ENCODE measurements around the gene BAZ2B. TPM values are rescaled to one million over a fixed set of nuclear protein-coding genes. Genes with fewer than 3 reads are reported as not detected.

The BAZ2B gene
- total RNA-seq, 2 experiments from 2014 or later, result 7.4 to 8.5 TPM

DNA sequence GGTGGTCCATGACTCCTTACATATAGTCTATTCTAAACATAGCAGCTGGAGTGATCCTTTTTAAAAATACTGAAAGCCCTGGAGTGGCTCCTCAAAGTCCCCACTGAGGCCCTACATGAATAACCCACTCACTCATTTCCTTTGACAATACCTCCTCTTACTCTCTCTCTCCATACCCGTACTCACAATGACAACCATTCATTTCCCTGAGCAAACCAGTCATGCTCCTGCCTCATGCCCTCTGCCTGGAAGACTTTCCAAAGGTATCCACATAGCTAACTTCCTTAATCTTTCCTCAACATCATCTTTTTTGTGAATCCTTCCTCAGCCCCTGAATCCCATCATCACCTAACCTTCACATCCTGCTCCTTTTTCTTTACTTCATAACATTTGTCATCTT is 102.6 kb downstream of the BAZ2B start:
- CTCF ChIA-PET, result no interaction called here
- ATAC-seq (no peak), DNase-seq (no peak)
- POLR2A ChIA-PET, result no interaction called here
- Mint-ChIP-seq H3K36me3 (ENCODE audit: low read depth) (no peaks in the 10 kb centered on the region), H3K27me3 (ENCODE audit: low read depth) (no peaks in the 10 kb centered on the region), H3K9me3 (ENCODE audit: insufficient read depth) (no peaks in the 10 kb centered on the region), H3K4me3 (no peak overlapping the region), H3K4me1 (ENCODE audit: low read depth) (peaks cover 14% of the 10 kb centered on the region), H3K27ac (no peak overlapping the region)

- DNase-seq (no peak), ATAC-seq (no peak)
- no peaks in the 10 kb centered on the region for H3K36me3 Mint-ChIP-seq (ENCODE audit: low read depth)
- H3K27ac Mint-ChIP-seq, result no peak overlapping the region
- no peak overlapping the region for H3K4me3 Mint-ChIP-seq
- H3K4me1 Mint-ChIP-seq (ENCODE audit: low read depth), result peaks cover 6% of the 10 kb centered on the region
- CTCF ChIA-PET, result no interaction called here
- no peaks in the 10 kb centered on the region for H3K27me3 Mint-ChIP-seq (ENCODE audit: low read depth)
- no peaks in the 10 kb centered on the region for H3K9me3 Mint-ChIP-seq (ENCODE audit: insufficient read depth)
- POLR2A ChIA-PET, result no interaction called here
These were observed 108.2 kb downstream of the BAZ2B start for GRCh38 chr2:159508140-159508539.

GRCh38 chr2:159506764-159507440 is 109.4 kb downstream of the BAZ2B start:
- CTCF ChIA-PET, result no interaction called here
- Mint-ChIP-seq H3K36me3 (ENCODE audit: low read depth) (no peaks in the 10 kb centered on the region), H3K4me1 (ENCODE audit: low read depth) (peaks cover 6% of the 10 kb centered on the region), H3K27ac (no peak overlapping the region), H3K27me3 (ENCODE audit: low read depth) (no peaks in the 10 kb centered on the region), H3K4me3 (no peak overlapping the region), H3K9me3 (ENCODE audit: insufficient read depth) (no peaks in the 10 kb centered on the region)
- DNase-seq (no peak), ATAC-seq (no peak)
- POLR2A ChIA-PET, result no interaction called here

DNA sequence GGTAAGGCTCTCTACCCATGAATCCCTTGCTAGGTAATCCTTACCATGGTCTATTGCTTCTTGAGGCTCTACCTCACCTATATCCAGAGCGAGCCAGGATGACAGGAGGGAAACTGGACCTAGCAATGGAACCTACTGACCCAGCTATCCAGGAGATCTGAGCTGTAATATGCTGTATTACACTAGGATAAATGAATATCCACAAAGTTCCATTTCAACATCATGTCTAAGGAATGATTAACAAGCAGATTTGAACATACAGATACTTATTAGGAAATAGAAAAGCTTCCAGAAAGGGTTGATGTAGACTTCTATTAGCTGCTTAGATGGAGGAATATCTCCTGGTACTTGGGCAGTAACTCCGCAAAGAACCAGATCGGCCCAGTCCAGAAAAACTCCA is 110.1 kb downstream of the BAZ2B start:
- Mint-ChIP-seq H3K9me3 (ENCODE audit: insufficient read depth) (no peaks in the 10 kb centered on the region), H3K27ac (no peak overlapping the region), H3K4me1 (ENCODE audit: low read depth) (peaks cover 6% of the 10 kb centered on the region), H3K27me3 (ENCODE audit: low read depth) (no peaks in the 10 kb centered on the region), H3K36me3 (ENCODE audit: low read depth) (no peaks in the 10 kb centered on the region), H3K4me3 (no peak overlapping the region)
- DNase-seq, result no peak
- ATAC-seq, result no peak
- ChIA-PET CTCF (no interaction called here), POLR2A (no interaction called here)

DNA sequence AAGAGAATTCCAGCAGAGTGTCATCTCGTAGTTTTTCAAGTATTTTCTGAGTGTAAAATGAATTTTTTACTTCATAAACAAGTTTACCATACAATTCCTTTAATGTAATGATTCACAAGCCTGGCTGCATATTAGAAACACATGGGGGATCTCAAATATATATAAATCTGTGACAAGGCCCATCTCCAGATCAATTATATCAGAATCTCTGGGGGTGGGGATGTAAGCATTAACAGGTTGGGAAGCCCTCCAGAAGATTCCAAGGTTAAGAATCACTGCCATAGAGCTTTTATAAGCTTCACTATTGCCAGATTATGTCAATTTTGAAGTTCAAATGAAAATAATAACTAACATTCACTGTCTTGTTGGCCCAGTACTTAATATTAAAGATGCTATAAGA is 111.2 kb downstream of the BAZ2B start:
- DNase-seq, result no peak
- ChIA-PET CTCF (no interaction called here), POLR2A (no interaction called here)
- H3K27ac Mint-ChIP-seq, result no peak overlapping the region
- H3K27me3 Mint-ChIP-seq (ENCODE audit: low read depth), result no peaks in the 10 kb centered on the region
- no peak for ATAC-seq
- H3K4me3 Mint-ChIP-seq, result no peak overlapping the region
- peaks cover 6% of the 10 kb centered on the region for H3K4me1 Mint-ChIP-seq (ENCODE audit: low read depth)
- no peaks in the 10 kb centered on the region for H3K36me3 Mint-ChIP-seq (ENCODE audit: low read depth)
- H3K9me3 Mint-ChIP-seq (ENCODE audit: insufficient read depth), result no peaks in the 10 kb centered on the region

- Mint-ChIP-seq H3K9me3 (ENCODE audit: insufficient read depth) (peaks cover 4% of the 10 kb centered on the region), H3K36me3 (ENCODE audit: low read depth) (peaks cover 2% of the 10 kb centered on the region), H3K27ac (no peak overlapping the region), H3K27me3 (ENCODE audit: low read depth) (no peaks in the 10 kb centered on the region), H3K4me3 (no peak overlapping the region), H3K4me1 (ENCODE audit: low read depth) (peaks cover 15% of the 10 kb centered on the region)
- POLR2A ChIA-PET, result no interaction called here
- CTCF ChIA-PET, result no interaction called here
- DNase-seq, result no peak
- no peak for ATAC-seq
These were observed 114.6 kb downstream of the BAZ2B start for GRCh38 chr2:159501743-159502142.

DNA sequence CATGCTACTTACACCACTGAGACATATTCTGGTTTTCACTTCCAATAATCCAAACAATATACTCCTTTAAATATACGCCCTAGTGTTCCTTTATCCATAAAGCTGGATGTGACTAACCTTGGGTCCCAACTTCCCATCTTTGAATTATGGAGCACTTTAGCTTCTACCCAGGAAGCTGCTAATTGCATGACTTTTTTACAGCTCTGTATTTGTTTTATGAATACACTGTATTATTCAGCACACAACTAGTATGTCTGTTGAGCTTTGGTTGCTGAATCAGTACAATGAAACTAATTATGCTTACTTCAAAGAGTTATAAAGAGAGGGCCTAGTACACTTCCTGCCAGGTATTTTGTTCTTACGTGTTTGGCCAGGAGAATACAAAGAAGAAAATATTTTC is 118.5 kb downstream of the BAZ2B start:
- Mint-ChIP-seq H3K27ac (no peak overlapping the region), H3K9me3 (ENCODE audit: insufficient read depth) (peaks cover 4% of the 10 kb centered on the region), H3K27me3 (ENCODE audit: low read depth) (no peaks in the 10 kb centered on the region), H3K36me3 (ENCODE audit: low read depth) (peaks cover 2% of the 10 kb centered on the region), H3K4me3 (no peak overlapping the region), H3K4me1 (ENCODE audit: low read depth) (peaks cover 13% of the 10 kb centered on the region)
- DNase-seq (no peak), ATAC-seq (no peak)
- ChIA-PET POLR2A (interaction anchor here (0.9 kb wide), 1 partner anchor 214 kb away, joined by 3 read pairs; the partner anchor contains the start of gene MARCHF7), CTCF (interaction anchor here (1.0 kb wide), 1 partner anchor 9 kb away, joined by 4 read pairs; no protein-coding TSS in a partner anchor)

GRCh38 chr2:159497256-159497655 is 119.1 kb downstream of the BAZ2B start:
- Mint-ChIP-seq H3K4me1 (ENCODE audit: low read depth) (peaks cover 13% of the 10 kb centered on the region), H3K4me3 (no peak overlapping the region), H3K27ac (no peak overlapping the region), H3K36me3 (ENCODE audit: low read depth) (peaks cover 2% of the 10 kb centered on the region), H3K27me3 (ENCODE audit: low read depth) (no peaks in the 10 kb centered on the region), H3K9me3 (ENCODE audit: insufficient read depth) (peaks cover 4% of the 10 kb centered on the region)
- no peak for ATAC-seq
- DNase-seq, result no peak
- ChIA-PET POLR2A (interaction anchor here (0.9 kb wide), 1 partner anchor 215 kb away, joined by 3 read pairs; the partner anchor contains the start of gene MARCHF7), CTCF (interaction anchor here (1.0 kb wide), 1 partner anchor 9 kb away, joined by 4 read pairs; no protein-coding TSS in a partner anchor)

DNA sequence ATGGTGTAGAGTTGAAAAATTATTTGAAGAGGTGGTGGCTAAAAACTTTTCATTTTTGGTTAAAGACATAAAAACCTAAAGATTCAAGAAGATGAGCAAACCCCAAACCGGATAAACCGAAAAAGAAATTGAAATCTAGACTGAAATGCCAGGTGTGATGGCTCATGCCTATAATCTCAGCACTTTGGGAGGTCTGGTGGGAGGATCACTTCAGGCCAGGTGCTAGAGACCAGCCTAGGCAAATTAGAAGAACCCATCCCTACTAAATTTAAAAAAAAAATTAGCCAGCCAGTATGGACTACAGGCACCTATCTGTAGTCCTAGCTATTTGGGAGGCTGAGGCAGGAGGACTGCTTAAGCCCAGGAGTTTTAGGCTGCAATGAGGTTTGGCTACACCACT is 126.9 kb downstream of the BAZ2B start:
- CTCF ChIA-PET, result no interaction called here
- Mint-ChIP-seq H3K9me3 (ENCODE audit: insufficient read depth) (no peaks in the 10 kb centered on the region), H3K4me3 (no peak overlapping the region), H3K36me3 (ENCODE audit: low read depth) (no peaks in the 10 kb centered on the region), H3K27me3 (ENCODE audit: low read depth) (no peaks in the 10 kb centered on the region), H3K27ac (no peak overlapping the region), H3K4me1 (ENCODE audit: low read depth) (no peaks in the 10 kb centered on the region)
- DNase-seq (no peak), ATAC-seq (no peak)
- POLR2A ChIA-PET, result no interaction called here

DNA sequence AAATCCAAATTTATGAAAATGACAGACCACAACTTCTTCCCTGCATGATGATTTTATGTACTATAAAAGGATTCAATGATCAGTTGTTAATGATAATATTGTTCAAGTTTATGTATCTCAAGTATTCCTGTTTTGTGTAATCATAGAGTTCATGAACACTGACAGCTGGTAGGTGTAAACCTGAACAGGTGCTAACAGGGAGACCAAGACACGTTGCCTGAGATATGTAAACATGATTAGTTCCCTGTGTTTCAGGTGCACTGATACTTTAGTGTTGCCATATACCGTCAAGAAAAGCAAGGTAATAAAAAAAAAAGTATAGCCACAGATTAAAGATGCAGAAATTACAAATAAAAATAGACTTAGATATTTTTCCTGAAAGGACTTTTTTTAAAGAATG is 131.8 kb downstream of the BAZ2B start:
- Mint-ChIP-seq H3K4me1 (ENCODE audit: low read depth) (no peaks in the 10 kb centered on the region), H3K4me3 (no peak overlapping the region)
- DNase-seq, result no peak

GRCh38 chr2:159476329-159476728 is 140.0 kb downstream of the BAZ2B start:
- H3K27ac Mint-ChIP-seq, result no peak overlapping the region
- ChIA-PET CTCF (no interaction called here), POLR2A (no interaction called here)
- no peak overlapping the region for H3K4me3 Mint-ChIP-seq
- no peak for ATAC-seq
- no peaks in the 10 kb centered on the region for H3K4me1 Mint-ChIP-seq (ENCODE audit: low read depth)
- DNase-seq, result no peak
- no peaks in the 10 kb centered on the region for H3K27me3 Mint-ChIP-seq (ENCODE audit: low read depth)
- H3K9me3 Mint-ChIP-seq (ENCODE audit: insufficient read depth), result no peaks in the 10 kb centered on the region
- peaks cover 5% of the 10 kb centered on the region for H3K36me3 Mint-ChIP-seq (ENCODE audit: low read depth)

More for the DNA sequence above, 131.8 kb downstream of the BAZ2B start:
- Mint-ChIP-seq H3K27me3 (ENCODE audit: low read depth) (no peaks in the 10 kb centered on the region), H3K9me3 (ENCODE audit: insufficient read depth) (no peaks in the 10 kb centered on the region), H3K27ac (no peak overlapping the region), H3K36me3 (ENCODE audit: low read depth) (no peaks in the 10 kb centered on the region)
- CTCF ChIA-PET, result no interaction called here
- POLR2A ChIA-PET, result no interaction called here
- no peak for ATAC-seq

- no peak overlapping the region for H3K27ac Mint-ChIP-seq
- H3K9me3 Mint-ChIP-seq (ENCODE audit: insufficient read depth), result no peaks in the 10 kb centered on the region
- H3K4me1 Mint-ChIP-seq (ENCODE audit: low read depth), result no peaks in the 10 kb centered on the region
- CTCF ChIA-PET, result no interaction called here
- H3K36me3 Mint-ChIP-seq (ENCODE audit: low read depth), result peaks cover 5% of the 10 kb centered on the region
- no peak for ATAC-seq
- DNase-seq, result no peak
- no peak overlapping the region for H3K4me3 Mint-ChIP-seq
- H3K27me3 Mint-ChIP-seq (ENCODE audit: low read depth), result no peaks in the 10 kb centered on the region
- POLR2A ChIA-PET, result no interaction called here
These were observed 140.6 kb downstream of the BAZ2B start for GRCh38 chr2:159475793-159476192.

GRCh38 chr2:159471340-159471739 is 145.0 kb downstream of the BAZ2B start:
- H3K4me3 Mint-ChIP-seq, result no peak overlapping the region
- CTCF ChIA-PET, result no interaction called here
- DNase-seq (no peak), ATAC-seq (no peak)
- H3K36me3 Mint-ChIP-seq (ENCODE audit: low read depth), result peaks cover 5% of the 10 kb centered on the region
- POLR2A ChIA-PET, result no interaction called here
- H3K4me1 Mint-ChIP-seq (ENCODE audit: low read depth), result no peaks in the 10 kb centered on the region
- no peak overlapping the region for H3K27ac Mint-ChIP-seq
- H3K27me3 Mint-ChIP-seq (ENCODE audit: low read depth), result no peaks in the 10 kb centered on the region
- peaks cover 8% of the 10 kb centered on the region for H3K9me3 Mint-ChIP-seq (ENCODE audit: insufficient read depth)
